Measurements from ENCODE around the gene ZFP69B. TPM values are rescaled to one million over a fixed set of nuclear protein-coding genes. Genes with fewer than 3 reads are reported as not detected.
A peak's percentile ranks its signal among the peaks of the same experiment; 100 is the strongest.

Gene ZFP69B
- total RNA-seq, 1 donor = 3.9 TPM

DNA sequence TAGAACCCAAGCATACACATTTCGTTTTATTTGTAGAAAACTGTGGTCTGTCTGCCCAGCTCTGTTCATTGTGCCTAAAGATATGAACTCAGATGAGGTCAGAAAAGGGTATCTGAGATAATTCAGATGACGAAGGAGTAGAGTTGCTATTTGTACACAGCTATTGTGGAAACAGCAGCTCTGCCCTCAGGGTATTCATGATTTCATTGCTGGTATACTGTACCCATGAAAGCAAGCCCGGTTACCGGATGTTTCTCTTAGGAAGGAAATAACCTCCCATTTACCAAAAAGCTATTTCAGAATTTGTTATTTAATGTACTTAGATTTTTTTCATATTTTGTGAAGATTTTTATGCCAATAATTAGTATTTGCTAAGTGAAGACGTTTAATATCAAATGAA, 39.0 kb upstream of the ZFP69B start:
- no peak for DNase-seq (ENCODE audit: low read depth)
- TF ChIP-seq, protein P1, sequence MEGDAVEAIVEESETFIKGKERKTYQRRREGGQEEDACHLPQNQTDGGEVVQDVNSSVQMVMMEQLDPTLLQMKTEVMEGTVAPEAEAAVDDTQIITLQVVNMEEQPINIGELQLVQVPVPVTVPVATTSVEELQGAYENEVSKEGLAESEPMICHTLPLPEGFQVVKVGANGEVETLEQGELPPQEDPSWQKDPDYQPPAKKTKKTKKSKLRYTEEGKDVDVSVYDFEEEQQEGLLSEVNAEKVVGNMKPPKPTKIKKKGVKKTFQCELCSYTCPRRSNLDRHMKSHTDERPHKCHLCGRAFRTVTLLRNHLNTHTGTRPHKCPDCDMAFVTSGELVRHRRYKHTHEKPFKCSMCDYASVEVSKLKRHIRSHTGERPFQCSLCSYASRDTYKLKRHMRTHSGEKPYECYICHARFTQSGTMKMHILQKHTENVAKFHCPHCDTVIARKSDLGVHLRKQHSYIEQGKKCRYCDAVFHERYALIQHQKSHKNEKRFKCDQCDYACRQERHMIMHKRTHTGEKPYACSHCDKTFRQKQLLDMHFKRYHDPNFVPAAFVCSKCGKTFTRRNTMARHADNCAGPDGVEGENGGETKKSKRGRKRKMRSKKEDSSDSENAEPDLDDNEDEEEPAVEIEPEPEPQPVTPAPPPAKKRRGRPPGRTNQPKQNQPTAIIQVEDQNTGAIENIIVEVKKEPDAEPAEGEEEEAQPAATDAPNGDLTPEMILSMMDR (IDR thresholded peaks at IDR 0.05; ENCODE audit: insufficient read depth, low read depth, low read length) = no peak
- H3K4me3 ChIP-seq (ENCODE audit: low read depth, low read length) = no peak overlapping the region

- no peak overlapping the region for H3K4me3 ChIP-seq (ENCODE audit: low read depth, low read length)
- TF ChIP-seq, protein P1 (IDR thresholded peaks at IDR 0.05; ENCODE audit: insufficient read depth, low read depth, low read length) = no peak
- no peak for DNase-seq (ENCODE audit: low read depth)
Measured at GRCh38 chr1:40411843-40412242, 38.4 kb upstream of the ZFP69B start.

DNA sequence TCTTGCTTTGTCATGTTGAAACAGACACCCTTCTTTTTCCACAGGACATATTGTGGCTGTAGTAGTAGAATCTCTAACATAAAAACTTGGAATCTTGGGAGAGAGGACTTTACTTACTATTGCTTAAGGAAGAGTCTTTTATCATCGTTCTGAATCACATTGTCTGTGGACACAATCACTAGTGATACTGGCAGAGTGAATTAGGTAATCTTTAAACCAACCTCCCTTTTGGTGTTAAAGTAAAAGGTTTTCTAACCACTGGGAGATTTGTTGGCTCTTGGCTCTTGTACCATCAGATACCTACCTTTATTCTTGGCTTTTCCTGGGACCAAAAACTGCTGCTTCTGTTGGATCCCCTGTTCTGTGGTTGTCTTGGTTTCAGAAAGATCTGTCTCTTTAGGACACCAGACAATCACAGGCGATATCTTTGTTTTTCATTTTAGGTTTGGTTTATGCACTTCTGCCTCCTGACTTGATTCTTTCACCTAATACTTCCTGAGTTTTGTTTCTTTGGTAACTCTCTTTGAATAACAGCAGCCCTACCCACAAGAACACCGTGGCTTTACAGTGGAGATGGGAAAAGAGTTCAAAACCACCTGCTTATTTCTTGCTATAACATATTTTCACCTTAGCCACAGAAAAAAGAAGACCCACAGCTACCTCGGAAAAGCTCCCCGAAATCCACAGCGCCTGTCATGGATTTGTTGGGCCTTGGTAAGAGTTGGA, 36.6 kb upstream of the ZFP69B start:
- H3K4me3 ChIP-seq (ENCODE audit: low read depth, low read length) = no peak overlapping the region
- DNase-seq (ENCODE audit: low read depth) = no peak
- TF ChIP-seq, protein P1 (IDR thresholded peaks at IDR 0.05; ENCODE audit: insufficient read depth, low read depth, low read length) = no peak

DNA sequence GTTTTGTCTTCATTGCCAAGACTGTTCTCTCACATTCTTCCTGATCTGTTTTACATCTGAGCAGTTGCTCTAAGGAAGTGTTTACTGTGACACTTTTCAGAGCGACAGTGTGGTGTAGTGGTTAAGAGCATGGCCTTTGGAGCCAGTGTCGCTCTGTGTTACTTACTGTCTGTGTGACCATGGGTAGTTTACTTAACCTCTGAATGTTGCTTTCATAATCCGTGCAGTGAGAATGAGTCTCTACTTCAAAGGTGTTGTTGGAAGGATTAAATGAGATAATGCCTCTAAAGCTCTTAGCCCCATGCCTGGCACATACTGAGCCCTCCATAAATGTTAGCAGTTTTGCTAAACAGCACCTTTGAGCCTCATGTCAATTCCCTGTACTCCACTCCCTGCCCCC, 35.9 kb upstream of the ZFP69B start:
- H3K4me3 ChIP-seq (ENCODE audit: low read depth, low read length) = no peak overlapping the region
- DNase-seq (ENCODE audit: low read depth) = no peak
- TF ChIP-seq, protein P1 (IDR thresholded peaks at IDR 0.05; ENCODE audit: insufficient read depth, low read depth, low read length) = no peak

DNA sequence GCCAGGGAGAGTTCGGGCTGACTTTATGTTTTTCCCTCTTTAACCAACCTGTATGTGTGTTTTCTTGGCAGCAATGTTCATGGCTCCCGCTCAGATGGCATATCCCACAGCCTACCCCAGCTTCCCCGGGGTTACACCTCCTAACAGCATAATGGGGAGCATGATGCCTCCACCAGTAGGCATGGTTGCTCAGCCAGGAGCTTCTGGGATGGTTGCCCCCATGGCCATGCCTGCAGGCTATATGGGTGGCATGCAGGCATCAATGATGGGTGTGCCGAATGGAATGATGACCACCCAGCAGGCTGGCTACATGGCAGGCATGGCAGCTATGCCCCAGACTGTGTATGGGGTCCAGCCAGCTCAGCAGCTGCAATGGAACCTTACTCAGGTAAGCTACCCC, 33.6 kb upstream of the ZFP69B start:
- H3K4me3 ChIP-seq (ENCODE audit: low read depth, low read length) = no peak overlapping the region
- TF ChIP-seq, protein P1 (IDR thresholded peaks at IDR 0.05; ENCODE audit: insufficient read depth, low read depth, low read length) = no peak
- no peak for DNase-seq (ENCODE audit: low read depth)

DNA sequence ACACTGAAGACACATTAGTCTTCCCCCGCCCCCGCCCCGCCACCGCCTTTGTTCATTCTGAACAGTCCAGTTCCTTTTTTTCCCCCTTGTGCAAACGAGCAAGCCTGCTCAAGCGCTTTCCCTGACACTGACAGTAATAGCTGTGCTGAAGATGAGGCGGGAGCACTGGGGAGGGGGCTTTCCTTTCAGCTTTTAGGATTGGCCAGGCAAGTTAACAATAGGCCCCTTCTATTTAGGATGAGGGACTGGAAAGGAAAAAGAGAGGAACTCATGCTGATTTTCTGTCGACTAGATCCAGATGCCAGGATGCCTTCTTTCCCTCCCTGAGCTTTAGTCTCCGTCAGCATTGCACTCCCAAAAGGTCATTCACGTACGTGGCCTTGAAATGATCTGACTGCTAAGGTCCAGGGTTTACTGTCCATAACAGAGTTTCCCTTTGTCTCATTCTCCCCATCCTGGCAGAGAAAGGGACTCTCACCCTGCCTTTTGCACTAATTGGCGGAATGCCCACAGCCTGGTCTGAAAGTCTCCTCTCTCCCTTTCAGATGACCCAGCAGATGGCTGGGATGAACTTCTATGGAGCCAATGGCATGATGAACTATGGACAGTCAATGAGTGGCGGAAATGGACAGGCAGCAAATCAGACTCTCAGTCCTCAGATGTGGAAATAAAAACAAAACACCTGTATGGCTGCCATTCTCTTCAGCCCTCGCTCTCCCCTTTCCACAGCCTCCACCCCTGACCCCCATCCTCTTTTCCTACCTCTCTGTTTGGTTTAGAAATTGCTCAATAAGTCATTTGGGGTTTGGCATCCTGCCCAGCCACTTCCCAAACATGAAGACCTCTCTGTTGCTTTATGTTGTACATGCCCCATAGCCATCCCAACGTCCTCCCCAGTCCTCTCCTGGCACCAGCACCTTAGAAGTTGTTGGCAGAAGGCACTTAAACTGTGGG, 28.6 kb upstream of the ZFP69B start:
- TF ChIP-seq, protein P1 (IDR thresholded peaks at IDR 0.05; ENCODE audit: insufficient read depth, low read depth, low read length) = no peak
- peak; percentile 70 for DNase-seq (ENCODE audit: low read depth)
- H3K4me3 ChIP-seq (ENCODE audit: low read depth, low read length) = no peak overlapping the region

All from fibroblast of villous mesenchyme (primary cell).